GM21619 (cell line): ENCODE measurements around the gene GSTA1.
"Not testable (repeated sequence)": the region's sequence is repeated elsewhere in the genome, so short reads cannot be mapped to it uniquely, and the experiment has no call there.

Experiments
- ATAC-seq: cut with Tn5 transposase; IDR thresholded peaks from one replicate; pipeline ENCODE4 v1.9.1; 2021; ENCODE audit not compliant: unreplicated experiment

GSTA1 gene

DNA sequence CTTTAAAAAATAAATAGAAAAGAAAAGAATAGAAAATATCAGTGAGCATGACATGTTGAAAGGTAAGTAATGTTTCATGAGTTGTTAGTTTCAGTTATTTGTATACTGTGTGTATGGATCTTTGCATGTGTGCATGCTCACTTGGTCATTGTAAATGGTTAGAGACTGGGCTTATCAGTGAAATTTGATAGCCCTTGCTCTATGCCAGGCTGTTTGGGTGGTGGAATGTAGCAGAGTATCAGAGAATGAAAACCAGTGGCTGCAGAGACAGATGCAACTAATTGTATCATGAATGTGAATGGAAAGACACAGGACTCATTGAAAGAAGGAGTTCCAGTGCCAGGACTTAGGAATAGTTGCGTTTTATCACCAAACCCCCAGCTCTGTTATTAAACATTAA, 44.5 kb downstream of the GSTA1 start:
- ATAC-seq: no peak

DNA sequence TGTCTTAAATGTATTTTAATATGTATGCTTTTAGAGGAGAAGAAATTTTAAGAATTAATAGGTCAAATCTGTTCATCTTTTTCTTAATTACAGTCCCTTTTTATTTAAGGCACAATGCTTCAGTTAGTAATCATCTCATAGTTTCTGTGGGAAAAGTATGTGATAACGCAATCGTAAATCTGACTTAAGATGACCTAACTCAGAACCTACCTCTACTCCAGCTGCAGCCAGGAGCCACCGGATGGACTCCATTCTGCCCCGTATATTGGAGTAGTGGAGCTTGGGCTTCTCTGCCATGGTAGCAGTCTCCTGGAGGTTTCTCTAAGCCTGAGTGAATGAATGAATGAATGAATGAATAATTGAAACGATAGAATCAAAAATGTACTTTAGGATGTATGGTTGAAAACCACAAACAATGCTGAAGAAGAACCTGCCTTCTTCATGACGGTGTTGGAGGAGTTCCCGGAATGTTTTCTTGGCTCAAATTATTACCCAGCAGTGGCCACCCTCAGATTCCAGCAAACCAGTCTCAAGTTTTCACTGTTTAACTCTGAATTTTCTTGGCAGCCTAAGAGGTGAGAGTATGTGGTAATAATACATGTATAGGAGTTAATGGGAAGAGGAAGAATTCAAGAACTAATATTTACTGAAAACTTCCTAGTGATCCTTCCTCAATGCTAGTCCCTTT, 45.8 kb downstream of the GSTA1 start:
- not testable (repeated sequence) for ATAC-seq

DNA sequence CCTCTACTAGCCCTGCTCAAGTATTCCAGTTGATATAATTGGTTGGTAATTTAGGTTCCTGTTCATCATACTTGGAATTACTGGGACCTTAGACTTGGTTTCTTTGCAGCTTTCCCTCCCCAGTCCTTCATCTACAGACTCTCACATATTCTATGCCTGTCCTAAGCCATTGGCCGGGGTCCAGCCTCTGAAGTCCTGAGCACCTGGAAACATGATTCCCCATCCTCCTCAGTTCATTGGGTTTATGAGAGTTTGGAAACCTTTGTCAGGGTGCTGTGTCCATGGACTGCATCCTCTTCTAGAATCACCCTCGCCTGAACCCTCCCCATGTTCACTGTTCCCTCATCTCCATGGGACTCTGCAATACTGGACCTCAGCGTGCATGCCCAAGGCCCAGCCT, 49.2 kb downstream of the GSTA1 start:
- no peak for ATAC-seq

DNA sequence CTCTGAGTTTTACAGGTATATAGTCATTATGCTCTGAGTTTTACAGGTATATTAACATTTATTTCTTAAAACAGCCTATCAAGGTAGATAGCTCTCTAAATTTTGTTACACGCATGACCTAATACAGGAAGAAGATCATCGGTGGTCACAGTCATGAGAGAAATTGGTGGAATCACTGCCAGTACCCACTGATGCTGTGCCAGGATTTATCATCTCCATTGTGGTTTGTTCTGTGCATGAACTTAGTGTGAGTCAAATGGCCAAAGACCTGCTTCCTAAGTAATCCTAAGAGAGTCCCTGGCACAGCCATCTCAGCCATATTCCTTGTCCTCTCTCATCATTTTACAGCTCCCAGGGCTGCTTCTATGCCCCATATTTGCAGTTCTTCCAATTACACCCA, 50.5 kb downstream of the GSTA1 start:
- ATAC-seq: not testable (repeated sequence)

DNA sequence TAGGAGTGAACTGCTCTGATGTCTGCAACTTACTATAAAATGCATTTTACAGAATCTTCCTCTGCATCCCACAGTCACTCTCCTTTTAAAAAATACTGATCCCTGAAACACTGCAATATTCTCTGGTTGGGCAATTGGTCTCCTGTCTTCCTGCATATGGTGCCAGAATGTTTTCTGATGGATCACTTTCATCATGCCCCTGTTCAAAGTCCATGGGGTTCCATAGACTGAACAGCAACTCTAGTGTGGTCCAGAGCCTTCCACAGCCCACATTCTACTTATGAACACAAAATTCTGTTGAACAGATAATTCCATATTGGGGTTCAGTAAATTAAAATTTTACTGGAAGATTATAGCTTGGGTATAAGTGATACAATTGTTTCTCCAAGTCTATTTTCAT, 51.3 kb downstream of the GSTA1 start:
- no peak for ATAC-seq

DNA sequence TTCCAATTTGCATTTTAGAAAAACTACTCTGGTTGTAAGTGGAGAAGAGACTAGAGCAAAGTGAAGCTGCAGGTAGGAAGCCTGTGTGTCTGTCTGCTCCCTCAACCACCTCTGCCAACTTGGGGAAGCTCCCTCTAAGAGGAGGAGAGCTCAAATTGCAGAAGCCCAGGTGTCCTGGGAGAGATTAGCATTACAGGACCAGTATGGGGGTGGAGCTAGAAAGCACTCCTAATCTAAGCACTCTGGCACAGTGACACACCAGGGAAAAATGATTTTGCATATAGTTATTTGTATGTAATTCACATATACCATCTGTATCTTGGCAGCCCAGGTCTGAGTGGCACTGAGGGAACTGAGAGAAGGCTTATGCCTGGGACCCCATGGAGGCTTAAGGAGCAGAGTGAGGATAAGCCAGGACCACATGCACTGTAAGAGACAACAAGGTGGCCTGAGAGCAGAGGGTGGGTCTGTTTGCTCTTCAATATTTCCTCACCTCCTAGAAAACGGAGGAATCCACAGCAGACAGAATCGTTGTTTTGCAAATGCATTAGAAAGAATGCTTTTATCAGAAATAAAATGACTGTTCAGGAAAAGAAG, 54.0 kb downstream of the GSTA1 start:
- ATAC-seq: no peak

DNA sequence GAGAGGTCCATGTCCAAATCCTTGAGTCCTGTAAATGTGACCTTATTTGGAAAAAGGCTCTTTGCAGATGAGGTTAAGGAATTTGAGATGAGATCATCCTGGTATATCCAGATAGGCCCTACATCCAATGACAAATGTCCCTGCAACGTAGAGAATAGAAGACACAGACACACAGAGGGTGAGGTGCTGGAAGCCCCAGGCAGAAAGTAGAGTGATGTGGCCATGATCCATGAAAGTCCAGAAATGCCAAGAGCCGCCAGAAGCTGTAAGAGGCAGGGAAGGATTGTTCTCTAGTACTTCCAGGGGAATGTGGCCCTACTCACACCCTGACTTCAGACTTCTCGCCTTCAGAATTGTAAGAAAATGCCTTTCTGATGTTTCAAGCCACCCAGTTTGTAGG, 56.3 kb downstream of the GSTA1 start:
- not testable (repeated sequence) for ATAC-seq

DNA sequence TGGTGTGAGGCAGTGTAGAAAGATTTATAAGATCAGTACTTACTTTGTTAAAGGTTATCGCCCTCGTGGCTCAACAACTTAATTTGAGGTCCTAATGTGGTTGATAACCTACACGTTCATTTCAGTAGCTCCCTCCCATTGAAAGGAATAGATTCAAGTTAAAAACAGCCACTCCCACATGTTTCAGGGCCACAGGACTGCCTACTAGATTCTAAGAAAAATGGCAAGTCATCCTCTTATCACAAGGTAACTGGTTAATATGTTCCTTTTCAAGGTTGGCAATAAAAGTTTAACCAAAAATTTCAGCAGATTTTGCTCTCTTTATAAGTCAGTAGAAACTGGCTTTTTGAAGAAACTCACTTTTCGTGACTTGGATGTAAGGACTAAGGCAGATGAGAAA, 57.4 kb downstream of the GSTA1 start:
- no peak for ATAC-seq

DNA sequence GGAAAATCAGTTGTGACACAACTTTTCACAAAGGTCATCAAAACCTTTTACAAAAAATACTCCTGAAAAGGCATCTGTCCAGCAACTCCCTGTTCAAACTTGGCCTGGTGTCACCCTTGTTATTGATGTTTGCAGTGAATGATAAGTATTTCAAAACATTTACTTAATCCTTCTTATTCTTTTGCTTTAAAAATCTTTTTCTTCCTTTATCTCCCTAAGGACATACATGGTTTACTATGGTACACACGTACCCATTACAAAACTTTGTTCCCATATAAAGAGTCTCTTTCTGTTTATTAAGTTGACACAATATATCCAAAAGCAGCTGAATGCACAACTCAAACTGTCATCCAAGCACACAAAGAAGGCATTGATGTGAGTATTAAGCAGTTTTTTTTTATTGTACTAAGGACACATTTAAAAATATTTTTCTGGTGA, 57.8 kb downstream of the GSTA1 start:
- no peak for ATAC-seq

DNA sequence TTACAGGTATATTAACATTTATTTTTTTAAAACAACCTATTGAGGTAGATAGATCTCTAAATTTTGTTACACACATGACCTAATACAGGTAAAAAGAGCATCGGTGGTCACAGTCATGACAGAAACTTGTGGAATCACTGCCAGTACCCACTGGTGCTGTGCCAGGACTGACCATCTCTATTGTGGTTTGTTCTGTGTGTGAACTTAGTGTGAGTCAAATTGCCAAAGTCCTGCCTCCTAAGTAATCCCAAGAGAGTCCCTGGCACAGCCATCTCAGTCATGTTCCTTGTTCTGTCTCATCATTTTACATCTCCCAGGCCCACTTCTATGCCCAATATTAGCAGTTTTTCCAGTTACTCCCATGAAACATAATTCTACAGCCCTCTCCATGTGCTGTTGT, 61.7 kb downstream of the GSTA1 start:
- no peak for ATAC-seq
